HepG2 (cell line): ENCODE measurements around the gene RUNX2. TPM values are rescaled to one million over a fixed set of nuclear protein-coding genes. Genes with fewer than 3 reads are reported as not detected.

Experiments
- ATAC-seq: fragments of 200-7000 bp; cut with Tn5 transposase; 3 replicates; pipeline ENCODE4 v1.9.1; 2020; ENCODE audit warnings: mild to moderate bottlenecking, moderate library complexity
- BruUV-seq: library from RNA; stranded (reverse); fragments of 400-500 nt; replicated peaks from 2 replicates; lab custom pipeline; 2021; lab: Mats Ljungman, UMichigan
- CTCF ChIA-PET: fragments of 300-600 bp; formaldehyde crosslinking; extraction: SDS; loops from one replicate; lab custom pipeline; 2021; ENCODE audit warnings: low total read pairs, inconsistent platforms, low intra/inter-chr PET ratio; lab: Yijun Ruan, JAX
- POLR2A ChIA-PET: fragments of 350-600 bp; sonication (Branson Sonifier 250); formaldehyde crosslinking; loops from one replicate; lab custom pipeline; 2020; ENCODE audit warnings: antibody characterized with exemption, inconsistent platforms; lab: Yijun Ruan, JAX
- DNase-seq: peaks from one replicate; pipeline ENCODE4 v3.0.0-alpha.2; 2015; ENCODE audit warnings: low spot score
- FAIRE-seq: peaks from 3 replicates; lab custom pipeline; 2011; peaks lifted over from hg19 to GRCh38; lab: Jason Lieb, UNC
- H2AFZ ChIP-seq: one replicate; pipeline ENCODE4 v1.6.1; 2011; ENCODE audit warnings: low read length, inconsistent platforms
- H3K27ac ChIP-seq: fragments of 300-600 bp; 3 replicates; pipeline ENCODE4 v1.8.0; 2011; ENCODE audit warnings: mixed run types, mild to moderate bottlenecking, mixed read lengths, low read length, inconsistent platforms; ENCODE audit not compliant: insufficient read depth; ENCODE audit errors: extremely low read length
- H3K27me3 ChIP-seq, 2 experiments: fragments of 200-600 bp in 1 of 2; 2 replicates in 1 of 2; 3 replicates in 1 of 2; pipeline versions ENCODE4 v1.6.0 to v1.8.0; 2011; ENCODE audit warnings: low read length in 2 of 2, mild to moderate bottlenecking in 2 of 2, moderate library complexity in 2 of 2, inconsistent platforms in 1 of 2; ENCODE audit not compliant: insufficient read depth in 2 of 2, control insufficient read depth in 1 of 2
- H3K36me3 ChIP-seq, 2 experiments: fragments of 200-600 bp in 1 of 2; replicated peaks in 1 of 2; 2 replicates in 1 of 2; 3 replicates in 1 of 2; pipeline versions ENCODE4 v1.5.1 to v1.8.0; 2011; ENCODE audit warnings: low read length in 2 of 2, inconsistent platforms in 1 of 2; ENCODE audit not compliant: insufficient read depth in 2 of 2, control insufficient read depth in 1 of 2
- H3K4me1 ChIP-seq: 2 replicates; pipeline ENCODE4 v1.5.1; 2012; ENCODE audit warnings: low read length, inconsistent platforms; ENCODE audit not compliant: insufficient read depth
- H3K4me2 ChIP-seq: 2 replicates; pipeline ENCODE4 v1.6.0; 2011; ENCODE audit warnings: low read depth, low read length, inconsistent platforms
- H3K4me3 ChIP-seq, 3 experiments: fragments of 200-600 bp in 1 of 3; sonication (generic), shearing (Covaris generic) in 1 of 3; replicated peaks in 1 of 3; 2 replicates each; pipeline ENCODE4 v1.5.1; 2011 to 2016; ENCODE audit warnings: low read length in 3 of 3, inconsistent platforms in 2 of 3, low read depth in 2 of 3, mild to moderate bottlenecking in 2 of 3, control low read depth in 1 of 3, mixed read lengths in 1 of 3; ENCODE audit not compliant: insufficient read depth in 1 of 3
- H3K79me2 ChIP-seq: one replicate; pipeline ENCODE4 v1.6.1; 2011; ENCODE audit warnings: low read length, inconsistent platforms; ENCODE audit not compliant: insufficient read depth
- H3K9ac ChIP-seq: 2 replicates; pipeline ENCODE4 v1.6.0; 2011; ENCODE audit warnings: mild to moderate bottlenecking, low read depth, low read length, inconsistent platforms; ENCODE audit not compliant: insufficient read depth
- H3K9me3 ChIP-seq: 2 replicates; pipeline ENCODE4 v1.5.1; 2012; ENCODE audit warnings: mild to moderate bottlenecking, low read length
- H4K20me1 ChIP-seq: 2 replicates; pipeline ENCODE4 v1.6.0; 2011; ENCODE audit warnings: inconsistent platforms, mild to moderate bottlenecking, low read length, moderate library complexity; ENCODE audit not compliant: insufficient read depth
- HDAC2 ChIP-seq: sonication (generic); formaldehyde crosslinking; IDR thresholded peaks from 2 replicates; pipeline ENCODE4 v1.4.0; 2020; ENCODE audit warnings: missing genetic modification reagents
- HINFP ChIP-seq: sonication (generic); formaldehyde crosslinking; IDR thresholded peaks from 2 replicates; pipeline ENCODE4 v1.4.0; 2020; ENCODE audit warnings: low read depth, mild to moderate bottlenecking, missing genetic modification reagents
- HNF4A ChIP-seq: sonication (generic); formaldehyde crosslinking; IDR thresholded peaks from 2 replicates; pipeline ENCODE4 v1.4.0; 2020; ENCODE audit warnings: missing genetic modification reagents
- MBNL3 ChIP-seq: fragments of 250-450 bp; sonication (Bioruptor Pico); conservative IDR thresholded peaks from 2 replicates; pipeline ENCODE4 v1.8.0; 2022; ENCODE audit warnings: mild to moderate bottlenecking, inconsistent platforms
- MLLT10 ChIP-seq: sonication (generic); formaldehyde crosslinking; IDR thresholded peaks from 2 replicates; pipeline ENCODE4 v1.4.0; 2020; ENCODE audit warnings: missing genetic modification reagents
- PAF1 ChIP-seq: IDR thresholded peaks from 2 replicates; pipeline ENCODE4 v1.6.1; 2016; ENCODE audit warnings: missing genetic modification reagents, missing compliant biosample characterization
- PHF20 ChIP-seq: sonication (generic); formaldehyde crosslinking; IDR thresholded peaks from 2 replicates; pipeline ENCODE4 v1.5.0; 2020; ENCODE audit warnings: mild to moderate bottlenecking, missing genetic modification reagents
- ZBTB42 ChIP-seq: sonication (generic); formaldehyde crosslinking; IDR thresholded peaks from 2 replicates; pipeline ENCODE4 v1.5.0; 2020; ENCODE audit warnings: mild to moderate bottlenecking, missing genetic modification reagents
- ZKSCAN1 ChIP-seq: fragments of 150-350 bp; IDR thresholded peaks from 2 replicates; pipeline ENCODE4 v1.6.1; 2014; ENCODE audit warnings: low read length
- ZNF292 ChIP-seq: sonication (generic); formaldehyde crosslinking; IDR thresholded peaks from 2 replicates; pipeline ENCODE4 v1.8.1; 2022; ENCODE audit warnings: mild to moderate bottlenecking, low read depth, missing genetic modification reagents, borderline replicate concordance
- ZSCAN30 ChIP-seq: sonication (generic); formaldehyde crosslinking; IDR thresholded peaks from 2 replicates; pipeline ENCODE4 v1.5.0; 2020; ENCODE audit warnings: mild to moderate bottlenecking, missing genetic modification reagents
- ZSCAN31 ChIP-seq: sonication (generic); formaldehyde crosslinking; IDR thresholded peaks from 2 replicates; pipeline ENCODE4 v1.5.0; 2020; ENCODE audit warnings: low read depth, mild to moderate bottlenecking, missing genetic modification reagents
- WGBS: methylation state at CpG from one replicate; pipeline ENCODE4 v1.1.6; 2017; ENCODE audit warnings: low lambda C conversion rate; 5-methylcytosine and 5-hydroxymethylcytosine counted together
- in situ Hi-C: cut with HindIII; loops from 2 replicates; pipeline ENCODE4 v1.10.0; 2017; ENCODE audit warnings: low pct_unique_long_range_greater_than_20kb; ENCODE audit not compliant: extremely low pct_ligation_motif_present
- intact Hi-C: fragments of 100-400 bp; cut with micrococcal nuclease; formaldehyde crosslinking; loops from one replicate; pipeline ENCODE4 v1.10.0; 2022; ENCODE audit not compliant: unreplicated experiment
- polyA plus RNA-seq, 8 experiments: library from polyadenylated mRNA; depleted of rRNA in 3 of 8; stranded (reverse) in 7 of 8; unstranded in 1 of 8; fragments of >200 nt; fragmentation: Illumina TruSeq in 4 of 8; extraction: Trizol in 4 of 8; gene quantifications; 2 replicates each; pipeline versions ENCODE4 v1.2.1 to v1.2.3, GENCODE V29; 2011 to 2016; ENCODE audit warnings: low read depth in 4 of 8, missing spikeins in 1 of 8, mixed read lengths in 1 of 8; ENCODE audit not compliant: insufficient read depth in 1 of 8
- total RNA-seq, 5 experiments: library from RNA; depleted of rRNA; stranded (reverse); fragments of >200 nt; fragmentation: Illumina TruSeq; extraction: Trizol; gene quantifications; 2 replicates each; pipeline ENCODE4 v1.2.3, GENCODE V29; 2016; ENCODE audit warnings: low read depth in 1 of 5
- TF ChIP-seq, protein P1 (sequence below): IDR thresholded peaks from 2 replicates; pipeline ENCODE4 v1.6.1; 2012; ENCODE audit warnings: inconsistent platforms
- TF ChIP-seq, protein P2 (sequence below): sonication (generic); formaldehyde crosslinking; IDR thresholded peaks from 2 replicates; pipeline ENCODE4 v1.4.0; 2020; ENCODE audit warnings: missing genetic modification reagents; ENCODE audit errors: not compliant biosample characterization
- TF ChIP-seq, protein P3 (sequence below): sonication (generic); formaldehyde crosslinking; IDR thresholded peaks from 2 replicates; pipeline ENCODE4 v1.4.0; 2020; ENCODE audit warnings: missing genetic modification reagents, borderline replicate concordance

Gene RUNX2
- total and polyA plus RNA-seq, 2 of the 13 experiments (the other 11 are each of a cell fraction or from before 2014, with no cell fraction given), result not detected

- ATAC-seq (no peak), FAIRE-seq (no peak), DNase-seq (no peak)
- H3K79me2 ChIP-seq, result no peaks in the 10 kb centered on the region
- no peaks in the 10 kb centered on the region for H3K9me3 ChIP-seq
- no TSS peak for BruUV-seq
- H3K27ac ChIP-seq, result no peak overlapping the region
- no peak overlapping the region for H3K9ac ChIP-seq
- no peak overlapping the region for H3K4me2 ChIP-seq
- no peak overlapping the region for H2AFZ ChIP-seq
- intact Hi-C loops (no loop called here), in situ Hi-C loops (no loop called here)
- 0% methylated on average over 1 of the region's 1 CpG for WGBS
- peaks cover 14% of the 10 kb centered on the region for H3K4me1 ChIP-seq
- H4K20me1 ChIP-seq, result no peaks in the 10 kb centered on the region
- ChIA-PET POLR2A (no interaction called here), CTCF (no interaction called here)
- peaks cover 0 to 7% of the 10 kb centered on the region in 2 experiments; a peak in 1 of 5 replicates for H3K27me3 ChIP-seq
- H3K36me3 ChIP-seq, result no peaks in the 10 kb centered on the region
- H3K4me3 ChIP-seq, result no peak overlapping the region
- TF ChIP-seq HDAC2 (CRISPR knock-in tag), result no peak
- TF ChIP-seq ZSCAN30 (CRISPR knock-in tag), result no peak
- TF ChIP-seq, protein P1, sequence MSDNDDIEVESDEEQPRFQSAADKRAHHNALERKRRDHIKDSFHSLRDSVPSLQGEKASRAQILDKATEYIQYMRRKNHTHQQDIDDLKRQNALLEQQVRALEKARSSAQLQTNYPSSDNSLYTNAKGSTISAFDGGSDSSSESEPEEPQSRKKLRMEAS, result no peak
- no peak for TF ChIP-seq ZNF292 (CRISPR knock-in tag)
- no peak for TF ChIP-seq MLLT10 (CRISPR knock-in tag)
- TF ChIP-seq PAF1 (CRISPR knock-in tag), result no peak
- TF ChIP-seq, all 625 proteins: peak for 0
These were observed 362.7 kb downstream of the RUNX2 start for GRCh38 chr6:45690846-45691245.

GRCh38 chr6:45691426-45691825 is 363.3 kb downstream of the RUNX2 start:
- H3K4me3 ChIP-seq, result no peak overlapping the region
- intact Hi-C loops (no loop called here), in situ Hi-C loops (no loop called here)
- FAIRE-seq (no peak), DNase-seq (no peak), ATAC-seq (no peak)
- peaks cover 0 to 5% of the 10 kb centered on the region in 2 experiments; a peak in 1 of 5 replicates for H3K27me3 ChIP-seq
- H3K9me3 ChIP-seq, result no peaks in the 10 kb centered on the region
- no peaks in the 10 kb centered on the region for H3K36me3 ChIP-seq
- no peaks in the 10 kb centered on the region for H3K79me2 ChIP-seq
- H3K27ac ChIP-seq, result no peak overlapping the region
- H3K4me1 ChIP-seq, result peaks cover 14% of the 10 kb centered on the region
- CTCF ChIA-PET, result no interaction called here
- 23% methylated on average over 2 of the region's 2 CpGs for WGBS
- no peaks in the 10 kb centered on the region for H4K20me1 ChIP-seq
- no peak overlapping the region for H2AFZ ChIP-seq
- BruUV-seq, result no TSS peak
- H3K9ac ChIP-seq, result no peak overlapping the region
- no peak overlapping the region for H3K4me2 ChIP-seq
- POLR2A ChIA-PET, result no interaction called here
- TF ChIP-seq HINFP (CRISPR knock-in tag) (no peak), MBNL3 (CRISPR knock-in tag) (no peak), PHF20 (CRISPR knock-in tag) (no peak), HNF4A (CRISPR knock-in tag) (no peak), ZSCAN31 (CRISPR knock-in tag) (no peak), ZBTB42 (CRISPR knock-in tag) (no peak), ZKSCAN1 (no peak)
- TF ChIP-seq, protein P2, sequence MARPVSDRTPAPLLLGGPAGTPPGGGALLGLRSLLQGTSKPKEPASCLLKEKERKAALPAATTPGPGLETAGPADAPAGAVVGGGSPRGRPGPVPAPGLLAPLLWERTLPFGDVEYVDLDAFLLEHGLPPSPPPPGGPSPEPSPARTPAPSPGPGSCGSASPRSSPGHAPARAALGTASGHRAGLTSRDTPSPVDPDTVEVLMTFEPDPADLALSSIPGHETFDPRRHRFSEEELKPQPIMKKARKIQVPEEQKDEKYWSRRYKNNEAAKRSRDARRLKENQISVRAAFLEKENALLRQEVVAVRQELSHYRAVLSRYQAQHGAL (CRISPR knock-in tag), result no peak
- TF ChIP-seq, protein P3, sequence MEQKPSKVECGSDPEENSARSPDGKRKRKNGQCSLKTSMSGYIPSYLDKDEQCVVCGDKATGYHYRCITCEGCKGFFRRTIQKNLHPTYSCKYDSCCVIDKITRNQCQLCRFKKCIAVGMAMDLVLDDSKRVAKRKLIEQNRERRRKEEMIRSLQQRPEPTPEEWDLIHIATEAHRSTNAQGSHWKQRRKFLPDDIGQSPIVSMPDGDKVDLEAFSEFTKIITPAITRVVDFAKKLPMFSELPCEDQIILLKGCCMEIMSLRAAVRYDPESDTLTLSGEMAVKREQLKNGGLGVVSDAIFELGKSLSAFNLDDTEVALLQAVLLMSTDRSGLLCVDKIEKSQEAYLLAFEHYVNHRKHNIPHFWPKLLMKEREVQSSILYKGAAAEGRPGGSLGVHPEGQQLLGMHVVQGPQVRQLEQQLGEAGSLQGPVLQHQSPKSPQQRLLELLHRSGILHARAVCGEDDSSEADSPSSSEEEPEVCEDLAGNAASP, result no peak
